Stimulated activated CD4-positive, alpha-beta T cell treated with anti-CD3 and anti-CD28 coated beads, Interleukin-15, amount 100 ng/mL, for 48 hours (primary cell): Measurements from ENCODE around the gene DUSP8.

Source experiments
- DNase-seq, 2 donors: peaks; one replicate each; pipeline ENCODE4 v3.0.0-alpha.2; 2020; ENCODE audit warnings: low read depth in 2 of 2

The DUSP8 gene

DNA sequence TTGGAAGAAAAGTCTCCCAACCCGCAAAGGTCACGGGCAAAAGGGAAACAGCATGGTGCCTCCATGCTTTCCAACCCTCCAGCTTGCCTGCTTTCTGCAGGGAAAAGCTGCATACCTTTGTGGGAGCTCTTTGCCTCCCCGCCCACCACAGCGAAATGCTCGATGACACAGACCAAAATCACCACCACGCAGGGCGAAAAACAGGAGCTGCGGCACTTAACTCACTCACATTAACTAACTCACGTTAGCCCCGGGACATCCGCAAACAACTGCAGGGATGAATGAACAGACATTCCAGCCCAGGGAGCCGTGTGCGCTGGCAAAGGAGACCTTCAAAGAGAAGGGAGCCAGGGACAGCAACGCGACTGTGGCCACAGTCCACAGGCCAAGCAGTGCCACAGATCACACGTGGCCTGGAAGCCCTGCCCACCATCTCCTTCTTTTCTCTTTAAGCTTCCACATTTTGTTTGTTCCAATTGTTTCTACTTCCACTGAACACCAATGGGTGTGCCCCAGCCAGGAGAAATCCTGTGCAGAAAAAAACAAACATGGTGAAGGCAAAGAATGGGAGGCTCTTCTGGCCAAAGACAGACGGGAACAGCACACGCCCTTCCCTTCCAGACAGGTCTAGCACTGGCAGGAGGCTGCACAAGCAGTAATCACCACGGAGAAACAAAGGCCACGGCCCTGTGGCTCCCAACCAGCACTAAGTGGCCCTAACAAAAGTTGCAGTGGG is 39.3 kb downstream of the DUSP8 start:
- no peak for DNase-seq

DNA sequence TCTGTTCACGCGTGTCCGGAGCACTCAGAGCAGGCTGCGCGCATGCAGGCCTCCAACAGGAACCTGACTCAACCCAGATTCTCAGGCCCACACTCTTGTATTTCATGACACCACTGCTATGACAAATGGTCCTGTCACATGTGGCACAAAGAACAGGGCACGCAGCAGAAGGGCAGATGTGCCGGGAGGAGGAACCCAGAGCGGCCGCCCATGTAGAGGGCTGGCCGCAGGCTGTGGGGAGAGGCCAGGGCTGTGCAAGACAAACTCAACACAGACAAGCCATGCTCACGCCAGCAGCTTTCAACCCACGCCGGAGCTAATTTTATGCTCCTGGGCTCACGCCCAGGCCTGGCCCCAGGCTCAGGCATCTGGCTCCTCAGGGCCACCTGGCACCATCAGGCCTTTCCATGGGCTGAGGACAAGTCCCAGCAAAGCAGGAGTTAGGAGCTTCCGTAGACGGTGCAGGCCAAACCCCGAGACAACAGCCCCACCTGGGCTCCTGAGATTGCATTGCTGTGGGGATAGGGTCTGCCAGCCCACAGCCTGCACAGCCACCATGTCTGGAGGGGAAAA is 40.0 kb downstream of the DUSP8 start:
- DNase-seq, result no peak

DNA sequence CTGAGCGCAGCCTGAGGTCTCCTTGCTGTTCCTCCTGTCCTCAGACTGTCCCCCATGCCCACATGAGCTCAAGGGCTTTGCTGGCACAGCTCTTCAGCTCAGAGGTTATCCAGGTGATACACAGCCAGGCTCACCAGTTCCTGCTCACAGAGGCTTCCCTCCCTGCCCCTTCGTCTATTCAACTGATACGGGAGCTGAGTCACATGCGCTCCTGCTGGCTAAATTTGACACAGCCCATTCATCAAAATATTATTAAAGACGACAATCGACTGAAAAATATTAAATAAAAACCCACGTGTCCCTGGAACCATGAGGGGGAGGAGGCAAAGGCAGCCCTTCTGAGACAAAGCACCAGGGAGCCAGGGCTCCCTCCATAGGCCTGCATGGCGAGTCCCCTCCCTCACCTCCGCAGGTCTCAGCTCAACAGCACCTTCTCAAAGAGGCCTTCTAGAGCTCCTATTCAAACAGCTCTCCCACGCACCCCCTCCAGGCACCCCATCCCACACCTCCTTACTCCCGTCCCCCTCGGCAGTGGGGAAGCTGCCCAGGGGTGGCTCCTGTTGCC is 40.5 kb downstream of the DUSP8 start:
- no peak for DNase-seq

DNA sequence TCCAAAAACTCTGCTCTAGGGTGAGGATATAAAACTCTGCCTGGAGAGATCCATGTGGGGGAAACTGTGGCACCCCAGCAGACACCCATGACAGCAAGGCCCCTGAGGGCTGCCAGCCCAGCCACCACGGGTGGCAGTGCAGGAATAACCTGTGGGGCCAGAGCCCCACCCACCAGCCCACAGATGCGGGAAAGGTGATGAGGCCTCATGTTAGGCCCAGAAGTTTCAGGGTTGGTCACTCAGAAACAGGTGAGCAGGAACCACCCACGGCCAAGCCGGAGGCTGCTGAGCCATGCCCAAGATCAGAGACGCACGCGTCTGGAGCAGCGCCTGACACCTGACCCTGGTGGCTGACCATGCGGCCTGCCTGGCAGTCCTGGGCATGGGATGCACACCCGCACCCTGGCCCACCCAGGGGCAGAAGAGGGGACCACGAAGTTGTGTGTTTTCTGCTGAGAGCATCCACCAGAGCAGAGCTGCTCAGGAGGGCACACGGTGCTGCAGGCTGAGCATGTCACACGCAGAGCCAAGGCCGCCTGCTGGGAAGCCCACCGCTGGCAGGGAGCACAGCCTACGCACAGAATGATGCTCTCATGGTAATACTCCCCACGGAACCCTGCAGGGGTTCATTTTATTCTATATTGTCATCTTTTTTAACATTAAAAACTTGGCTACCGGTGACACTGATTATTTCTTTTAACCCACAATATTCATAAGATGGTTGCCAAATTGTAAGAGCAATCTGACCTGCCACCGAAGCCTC is 41.2 kb downstream of the DUSP8 start:
- DNase-seq, result no peak

DNA sequence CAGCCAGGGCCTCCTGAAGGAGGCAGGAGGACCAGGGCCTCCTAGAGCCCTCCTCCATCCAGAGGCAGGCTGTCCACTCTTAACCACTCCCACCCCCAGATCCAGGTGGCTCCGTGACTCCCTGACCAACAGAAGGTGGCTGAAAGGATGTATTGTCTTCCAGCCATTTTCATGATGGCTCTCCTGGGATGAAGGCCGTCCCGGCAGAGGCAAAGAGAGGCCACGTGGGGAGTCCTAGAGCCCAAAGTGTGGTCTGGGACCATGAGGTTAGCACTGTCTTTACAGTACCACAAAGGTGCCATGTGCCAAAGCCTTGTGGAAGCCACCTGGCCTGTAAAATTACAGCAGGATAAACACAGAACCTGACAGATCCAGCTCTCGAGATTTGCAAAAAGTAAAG is 42.3 kb downstream of the DUSP8 start:
- DNase-seq, result no peak

DNA sequence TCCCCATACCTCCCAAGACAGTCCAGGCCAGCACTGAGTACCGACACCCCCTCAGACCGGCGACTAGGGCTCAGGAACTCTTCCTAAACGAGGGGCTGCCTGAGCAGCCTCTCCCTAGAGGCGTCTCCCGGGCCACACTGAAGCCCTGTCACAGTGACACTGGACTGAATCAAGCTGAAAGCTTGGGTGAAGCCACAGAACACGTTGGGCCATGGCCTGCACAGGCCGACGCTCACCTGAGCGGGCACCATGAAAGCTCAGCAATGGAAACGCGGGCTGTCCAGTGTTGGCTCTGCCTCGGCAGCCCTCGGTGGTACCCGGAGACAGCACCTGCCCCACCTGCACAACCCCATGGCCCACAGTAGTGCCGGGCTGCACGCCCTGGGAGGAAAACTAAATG is 42.8 kb downstream of the DUSP8 start:
- DNase-seq, result no peak

DNA sequence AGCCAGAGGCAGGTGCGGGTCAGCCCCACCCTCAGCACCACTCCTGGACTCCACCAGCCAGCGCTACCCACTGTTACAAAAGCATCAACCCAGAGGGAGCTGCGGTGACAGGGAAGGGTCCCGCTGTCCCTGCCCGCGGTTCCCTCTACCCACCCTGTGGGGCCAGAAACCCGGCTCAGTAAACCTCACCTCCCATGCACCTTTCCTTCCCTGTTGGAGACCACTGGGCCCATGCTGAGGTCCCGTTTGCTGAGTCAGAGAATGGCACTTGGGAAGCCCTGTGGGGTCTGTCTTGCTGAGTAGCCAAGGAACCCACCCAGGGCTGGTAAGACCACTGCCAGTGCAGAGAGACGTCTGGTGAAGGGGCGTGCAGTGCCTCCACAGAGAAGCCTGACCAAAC is 43.4 kb downstream of the DUSP8 start:
- no peak for DNase-seq

DNA sequence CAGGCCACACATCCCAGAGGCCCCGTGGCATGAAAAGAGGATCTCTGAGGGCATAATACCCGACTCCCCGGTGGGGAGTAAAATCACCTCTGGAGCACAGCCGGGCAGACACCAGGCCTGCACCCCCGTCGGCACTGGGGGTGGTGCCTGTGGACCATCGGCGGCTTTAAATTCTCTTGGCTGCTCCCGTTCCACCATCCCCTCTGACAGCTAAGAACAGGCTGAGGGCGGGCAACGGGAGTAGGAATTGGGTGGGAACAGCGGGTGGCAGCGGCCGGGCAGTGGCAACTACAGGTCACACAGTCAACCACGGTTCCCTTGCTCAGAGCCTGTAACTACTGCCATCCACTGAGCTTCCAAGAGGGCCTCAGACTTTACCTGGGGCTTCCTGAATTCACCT is 45.3 kb downstream of the DUSP8 start:
- DNase-seq, result no peak

DNA sequence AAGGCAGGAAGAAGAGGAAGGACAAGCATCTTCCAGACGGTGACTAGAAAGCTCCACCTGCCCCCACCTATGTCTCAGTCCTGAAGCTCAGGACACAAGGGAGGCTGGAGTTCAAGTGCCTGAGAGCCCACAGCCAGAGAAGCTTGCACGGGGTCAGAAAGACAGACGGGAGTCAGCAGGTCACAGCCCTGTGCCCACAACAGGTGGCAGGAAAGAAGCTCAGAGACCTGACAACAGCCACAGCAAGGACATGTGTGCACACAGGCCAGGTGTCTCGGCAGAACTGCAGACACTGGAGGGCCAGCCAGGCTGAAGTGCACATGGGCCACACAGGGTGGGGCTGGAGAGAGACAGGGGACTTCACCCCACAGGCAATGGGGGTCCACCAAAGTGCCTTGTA is 48.3 kb downstream of the DUSP8 start:
- no peak for DNase-seq

DNA sequence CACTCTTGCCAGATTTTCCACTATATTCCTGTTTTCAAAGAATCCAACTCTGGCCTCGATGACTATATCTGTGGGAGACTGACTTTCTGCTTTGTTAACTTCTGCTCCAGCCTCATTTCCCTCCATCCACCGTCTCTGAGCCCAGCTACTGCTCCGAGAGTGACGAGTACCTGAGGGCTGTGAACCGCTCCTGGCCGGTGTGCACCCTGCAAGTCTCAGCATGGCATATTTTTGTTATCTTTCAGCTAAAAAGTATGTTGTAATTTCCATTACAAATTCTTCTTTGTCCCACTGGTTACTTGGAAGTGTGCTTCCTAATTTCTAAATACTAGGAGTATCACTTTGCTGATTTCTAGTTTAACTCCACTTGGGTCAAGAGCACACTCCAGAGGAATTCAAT is 49.0 kb downstream of the DUSP8 start:
- DNase-seq, result no peak

DNA sequence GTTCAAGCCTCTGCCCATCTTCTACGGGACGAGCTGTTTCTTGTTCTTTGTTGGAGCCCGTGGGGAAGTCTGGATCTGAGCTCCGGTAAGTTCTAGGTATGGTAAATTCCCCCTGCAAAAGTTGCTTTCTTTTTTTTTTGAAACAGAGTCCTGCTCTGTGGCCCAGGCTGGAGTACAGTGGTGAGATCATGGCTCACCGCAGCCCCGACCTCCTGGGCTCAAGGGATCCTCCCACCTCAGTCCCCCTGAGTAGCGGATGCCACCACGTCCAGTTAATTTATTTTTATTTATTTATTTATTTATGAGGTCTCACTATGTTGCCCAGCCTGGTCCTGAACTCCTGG is 50.0 kb downstream of the DUSP8 start:
- DNase-seq, result no peak

DNA sequence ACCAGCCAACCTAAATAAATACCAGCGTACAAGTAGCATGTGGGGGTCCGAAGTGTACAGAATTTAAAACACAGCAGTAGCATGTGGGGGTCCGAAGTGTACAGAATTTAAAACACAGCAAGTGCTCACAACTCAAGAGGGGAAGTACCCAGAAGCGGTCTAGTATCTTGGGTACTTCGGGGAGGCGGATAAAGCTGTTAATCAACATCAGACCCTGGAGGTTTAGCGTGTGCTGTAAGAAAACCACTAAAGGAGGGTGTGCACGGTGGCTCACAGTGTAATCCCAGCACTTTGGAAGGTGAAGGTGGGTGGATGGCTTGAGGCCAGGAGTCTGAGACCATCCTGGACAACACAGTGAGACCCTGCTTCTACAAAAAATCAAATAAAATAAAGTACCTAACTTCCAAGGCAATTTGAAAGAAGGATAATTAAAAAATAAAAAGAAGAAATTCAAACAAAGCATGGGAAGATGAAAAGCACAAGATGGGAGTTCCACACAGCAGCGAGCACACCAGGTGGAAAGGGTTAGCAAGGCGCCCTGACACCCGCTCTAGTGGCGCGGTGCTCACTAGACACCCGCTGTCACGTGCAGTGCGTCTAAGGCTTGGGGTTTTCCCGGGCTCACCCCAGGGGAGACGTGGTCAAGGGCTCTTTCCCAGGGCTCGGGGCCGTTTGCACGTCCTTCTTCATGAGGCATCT is 50.5 kb downstream of the DUSP8 start:
- DNase-seq, result no peak

DNA sequence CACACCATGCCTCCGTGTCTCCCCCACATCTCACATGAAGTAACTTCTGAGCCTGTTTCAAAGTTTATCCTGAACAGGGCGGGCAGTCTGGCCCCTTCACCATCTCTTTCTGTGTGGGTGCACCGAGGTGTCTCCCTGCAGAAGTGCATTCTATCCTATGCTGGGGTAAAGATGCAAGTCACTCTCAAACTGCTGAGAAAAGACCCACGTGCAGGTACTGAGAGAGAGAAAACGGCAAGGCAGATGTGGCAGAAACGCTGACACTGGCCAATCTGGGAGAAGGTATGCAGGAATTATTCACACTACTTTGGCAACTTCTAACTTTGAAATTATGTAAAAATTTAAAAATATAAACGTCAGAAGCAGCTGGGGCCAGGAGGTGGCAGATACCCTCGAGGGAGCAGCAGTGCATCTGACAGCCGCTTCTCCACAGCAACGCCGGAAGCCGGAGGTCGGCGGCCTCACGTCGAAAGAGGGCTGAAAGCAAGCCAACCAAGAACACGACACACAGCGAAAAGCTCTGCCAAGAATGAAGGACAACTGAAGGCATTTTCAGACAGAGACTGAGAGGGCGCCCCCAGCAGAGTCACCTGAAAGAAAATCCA is 51.3 kb downstream of the DUSP8 start:
- no peak for DNase-seq

DNA sequence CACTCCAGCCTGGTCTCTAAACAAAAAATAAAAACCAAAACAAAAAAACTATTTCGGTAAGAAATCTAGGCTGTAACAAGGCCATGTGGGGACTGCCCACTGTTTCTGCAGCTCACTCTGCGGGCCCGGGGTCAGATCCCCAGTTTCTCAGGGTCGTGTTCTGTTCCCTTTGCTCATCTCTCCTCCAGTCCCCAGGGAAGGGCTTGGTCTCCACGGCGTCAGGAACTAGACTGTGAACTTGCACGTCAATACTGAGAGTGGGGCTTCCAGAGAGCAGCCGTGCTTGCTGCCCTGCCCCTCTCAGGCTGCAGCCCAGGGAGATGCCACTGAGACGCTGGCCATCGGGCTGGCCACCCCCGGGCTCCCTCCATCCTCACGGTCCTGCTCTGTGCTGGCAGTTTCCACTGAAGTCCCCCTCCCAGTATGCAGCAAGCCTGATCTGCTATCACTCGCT is 51.8 kb downstream of the DUSP8 start:
- no peak for DNase-seq

DNA sequence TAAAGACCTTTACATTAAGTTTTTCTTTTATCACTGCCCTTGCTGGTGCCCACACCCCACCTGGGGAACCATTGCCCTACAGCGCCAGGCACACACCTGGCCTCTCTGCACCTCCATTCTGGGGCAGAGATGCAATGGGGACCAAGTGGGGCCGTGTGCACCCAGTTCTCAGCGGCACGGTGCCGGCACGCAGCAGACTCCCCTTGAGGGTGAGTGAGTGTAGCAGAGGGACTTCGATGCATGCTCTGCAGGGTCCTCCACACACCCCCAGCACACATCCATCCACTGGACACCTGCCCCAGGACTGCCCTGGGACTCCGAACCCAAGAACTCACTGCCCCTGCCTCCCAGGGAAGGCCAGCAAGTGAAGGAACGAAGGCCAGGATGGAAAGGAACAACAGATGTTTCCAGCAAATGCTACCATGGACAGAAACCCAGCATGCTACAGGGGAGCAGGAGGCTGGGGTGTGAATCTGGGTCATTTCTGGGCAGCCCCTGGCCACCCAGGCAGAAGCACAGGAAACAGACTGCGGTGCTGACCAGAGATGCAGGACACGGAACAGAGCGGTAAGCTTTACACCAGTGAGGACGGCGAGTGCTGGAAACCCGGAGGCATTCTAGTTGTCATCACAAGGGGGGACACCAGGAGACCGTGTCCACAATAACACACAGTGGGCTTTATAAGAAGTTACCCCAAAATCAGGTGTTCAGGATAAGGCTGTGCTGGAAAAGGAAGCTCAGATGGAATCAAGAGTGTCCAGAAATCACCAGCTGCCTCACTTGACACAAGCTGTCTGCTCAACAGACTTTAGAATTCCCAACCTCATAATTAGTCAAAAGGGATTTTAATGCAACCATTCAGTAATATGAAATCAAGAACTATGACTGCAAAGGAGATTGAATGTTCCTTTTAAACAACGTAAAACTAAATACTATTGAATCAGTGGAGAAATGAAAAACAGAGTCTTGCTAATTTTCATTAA is 52.8 kb downstream of the DUSP8 start:
- no peak for DNase-seq

DNA sequence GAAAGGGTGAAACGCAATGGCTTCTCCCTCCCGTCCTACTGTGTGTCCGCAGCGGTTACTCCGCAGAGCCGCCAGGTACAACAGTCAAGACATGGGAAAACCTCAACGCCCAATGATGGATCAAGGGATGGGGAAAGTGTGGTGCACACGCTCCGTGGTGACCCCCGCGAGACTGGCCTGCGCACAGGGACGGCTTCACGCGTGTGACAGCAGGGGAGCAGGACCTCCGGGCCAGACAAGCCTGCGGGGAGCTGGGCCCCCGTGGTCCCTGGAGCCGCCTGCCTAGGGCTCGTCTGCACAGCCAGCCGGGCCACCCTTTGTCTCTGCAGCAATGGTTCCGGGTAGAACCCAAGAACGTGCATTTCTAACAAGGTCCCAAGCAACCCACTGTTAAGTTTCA is 53.8 kb downstream of the DUSP8 start:
- DNase-seq, result no peak

DNA sequence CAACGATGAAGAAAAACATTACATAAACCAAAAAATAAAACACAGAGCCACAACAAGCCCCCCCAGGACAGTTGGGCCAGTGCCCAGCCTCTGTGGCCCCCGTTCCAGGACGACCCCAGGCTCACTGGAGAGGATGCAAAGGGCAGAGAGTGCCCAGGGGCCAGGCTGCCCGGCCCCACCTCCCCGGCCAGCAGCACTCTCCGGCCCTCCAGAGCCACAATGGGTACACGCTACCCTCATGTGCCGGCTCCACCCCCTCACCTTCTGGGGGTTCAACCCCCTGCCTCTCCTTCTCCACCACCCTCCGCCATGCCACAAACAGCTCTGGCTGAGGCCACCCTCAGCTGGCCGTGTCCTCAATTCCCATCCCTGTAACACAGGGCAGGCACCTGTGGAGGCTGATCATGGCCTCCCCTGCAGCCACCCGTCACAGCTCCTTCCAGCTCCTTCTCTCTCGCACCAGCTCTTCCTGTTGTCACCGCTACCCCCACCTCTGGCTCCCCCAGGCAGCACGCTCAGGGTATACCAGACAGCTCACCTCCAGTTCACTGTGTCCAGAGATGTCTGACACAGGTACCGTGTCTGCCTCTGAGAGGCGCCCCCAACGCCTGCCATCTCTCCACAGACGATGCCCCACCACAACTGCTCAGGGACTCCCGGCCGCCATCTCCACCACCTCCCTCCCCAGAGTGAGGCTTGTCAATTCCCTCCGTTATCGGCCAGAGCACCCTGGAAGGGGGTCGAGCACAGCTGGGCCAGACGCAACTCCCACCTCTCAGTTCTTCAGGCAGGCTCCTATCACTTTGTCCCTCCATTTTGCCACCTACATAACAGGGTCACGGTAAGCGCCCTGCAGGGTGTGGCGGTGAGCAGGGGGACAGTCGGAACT is 54.7 kb downstream of the DUSP8 start:
- DNase-seq, result no peak

DNA sequence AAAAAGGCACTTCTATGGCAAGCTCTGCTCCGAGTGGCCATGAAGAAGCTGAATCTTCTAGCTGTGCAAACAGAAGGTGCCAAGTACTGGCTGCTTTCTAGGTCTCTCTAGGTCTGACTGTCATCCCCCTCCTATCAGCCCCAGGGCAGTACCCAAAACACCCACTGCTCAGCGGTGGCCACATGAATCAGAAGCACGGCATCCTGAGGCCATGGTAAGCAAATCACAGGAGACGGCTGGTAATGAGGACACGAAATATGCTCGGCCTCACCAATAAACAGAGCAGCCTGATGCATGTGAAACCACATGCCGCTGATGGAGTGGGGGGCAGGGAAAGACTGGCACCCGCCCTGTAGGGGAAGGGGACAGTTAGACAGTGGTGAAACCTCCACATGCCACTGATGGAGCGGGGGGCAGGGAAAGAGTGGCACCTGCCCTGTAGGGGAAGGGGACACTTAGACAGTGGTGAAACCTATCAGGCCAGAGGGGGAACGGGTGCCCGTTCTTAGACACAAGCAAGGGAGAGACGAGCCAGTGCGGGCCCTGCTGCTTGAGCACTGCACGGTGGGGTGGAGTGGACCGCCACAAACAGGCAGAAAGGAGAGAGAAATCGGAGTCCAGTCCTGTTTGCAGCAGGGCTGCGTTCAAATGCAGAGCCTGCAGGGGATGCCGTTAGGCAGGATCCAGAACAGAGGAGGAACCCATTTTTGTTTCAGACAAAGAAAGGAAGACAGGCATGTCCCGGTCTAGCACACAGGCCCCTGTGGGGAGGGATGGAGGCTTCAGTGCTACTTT is 55.6 kb downstream of the DUSP8 start:
- DNase-seq, result no peak
